Adrenal gland (tissue), 5 donors: ENCODE data around the gene PTPRE.

Experiments
- POLR2A ChIP-seq, 2 donors: fragments of 450-650 bp; IDR thresholded peaks; one replicate each; pipeline ENCODE4 v1.6.1; 2017; ENCODE audit warnings: antibody characterized with exemption in 2 of 2, mild to moderate bottlenecking in 2 of 2, moderate library complexity in 1 of 2
- TF ChIP-seq, protein P1 (sequence below), 6 experiments: fragments of 450-650 bp in 4 of 6; fragments of 200-600 bp in 2 of 6; sonication (generic) in 1 of 6; IDR thresholded peaks; 1 replicate in 5 of 6; 2 replicates in 1 of 6; pipeline versions ENCODE4 v1.5.1 to v1.8.0; 2016 to 2021; ENCODE audit warnings: antibody characterized with exemption in 6 of 6, mild to moderate bottlenecking in 2 of 6, moderate library complexity in 1 of 6
- donor health status: DM: no; HTN: no; CAD: no.

DNA sequence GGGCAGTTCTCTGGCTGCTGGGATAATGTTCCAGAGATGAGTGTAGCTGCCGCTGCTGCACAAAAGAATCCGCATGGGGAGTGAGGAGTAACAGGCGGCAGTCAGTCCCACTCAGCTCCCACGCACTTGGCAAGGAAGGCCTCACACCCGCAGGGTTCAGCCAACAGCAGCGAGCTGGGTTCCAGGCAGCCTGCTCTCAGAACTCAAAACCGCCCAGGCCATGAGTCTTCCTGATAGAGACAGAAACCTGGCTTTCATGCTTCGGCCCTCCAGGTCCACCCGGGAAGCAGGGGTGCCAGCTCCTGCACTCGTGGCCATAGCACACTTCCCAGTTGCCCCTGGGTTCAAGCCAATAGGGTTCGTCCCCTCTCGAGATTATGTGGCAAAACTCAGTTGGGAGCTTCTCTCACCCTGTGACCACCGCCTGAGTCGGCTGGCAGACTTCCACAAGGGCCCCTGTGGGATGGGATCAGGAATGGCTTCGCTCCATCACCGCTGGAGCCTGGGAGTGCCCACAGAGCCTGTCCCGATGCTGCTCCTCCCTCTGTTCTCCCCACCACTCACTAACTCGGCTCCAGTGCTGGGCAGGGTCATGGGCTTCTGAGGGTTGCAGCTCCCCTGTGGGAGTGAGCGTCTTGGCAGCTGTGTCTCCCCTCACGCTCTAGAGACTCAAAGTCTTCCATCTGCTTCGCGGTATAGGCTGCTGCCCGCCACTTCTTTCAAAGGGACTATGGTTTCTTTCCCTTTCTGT lies 34.7 kb upstream of the PTPRE start:
- TF ChIP-seq, protein P1, sequence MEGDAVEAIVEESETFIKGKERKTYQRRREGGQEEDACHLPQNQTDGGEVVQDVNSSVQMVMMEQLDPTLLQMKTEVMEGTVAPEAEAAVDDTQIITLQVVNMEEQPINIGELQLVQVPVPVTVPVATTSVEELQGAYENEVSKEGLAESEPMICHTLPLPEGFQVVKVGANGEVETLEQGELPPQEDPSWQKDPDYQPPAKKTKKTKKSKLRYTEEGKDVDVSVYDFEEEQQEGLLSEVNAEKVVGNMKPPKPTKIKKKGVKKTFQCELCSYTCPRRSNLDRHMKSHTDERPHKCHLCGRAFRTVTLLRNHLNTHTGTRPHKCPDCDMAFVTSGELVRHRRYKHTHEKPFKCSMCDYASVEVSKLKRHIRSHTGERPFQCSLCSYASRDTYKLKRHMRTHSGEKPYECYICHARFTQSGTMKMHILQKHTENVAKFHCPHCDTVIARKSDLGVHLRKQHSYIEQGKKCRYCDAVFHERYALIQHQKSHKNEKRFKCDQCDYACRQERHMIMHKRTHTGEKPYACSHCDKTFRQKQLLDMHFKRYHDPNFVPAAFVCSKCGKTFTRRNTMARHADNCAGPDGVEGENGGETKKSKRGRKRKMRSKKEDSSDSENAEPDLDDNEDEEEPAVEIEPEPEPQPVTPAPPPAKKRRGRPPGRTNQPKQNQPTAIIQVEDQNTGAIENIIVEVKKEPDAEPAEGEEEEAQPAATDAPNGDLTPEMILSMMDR (IDR thresholded peaks at IDR 0.05), result no peak
- TF ChIP-seq POLR2A (IDR thresholded peaks at IDR 0.05), result no peak
